ENCODE results near the gene GAD1. TPM values are rescaled to one million over a fixed set of nuclear protein-coding genes. Genes with fewer than 3 reads are reported as not detected.

Gene GAD1
- total and polyA plus RNA-seq, 2 of the 8 experiments (the other 6 are each of a cell fraction or from before 2014, with no cell fraction given) = 0.65 to 1.0 TPM

GRCh38 chr2:170842785-170843184, 26.1 kb downstream of the GAD1 start:
- no peak overlapping the region for H2BK15ac ChIP-seq (ENCODE audit: low read length)
- ChIA-PET POLR2A (ENCODE audit: partially characterized antibody) (no interaction called here), CTCF (ENCODE audit: partially characterized antibody) (interaction anchor here (0.6 to 9.4 kb wide), 5 partner anchors 14 to 1615 kb away, joined by 3 to 94 read pairs (median 3); partner anchors contain the start of gene GORASP2)
- H3K27me3 ChIP-seq (replicated peaks in 1 of 4; ENCODE audit: control insufficient read depth in 3 of 4, extremely low read depth in 1 of 4, insufficient read depth in 3 of 4, low read length in 3 of 4) = peaks cover 0 to 2% (median 0%) of the 10 kb centered on the region in 4 experiments; a peak in 1 of 7 replicates
- H3K79me1 ChIP-seq (ENCODE audit: low read depth, low read length) = no peaks in the 10 kb centered on the region
- DNase-seq (ENCODE audit: low read depth in 1 of 2, low spot score in 2 of 2) = no peak
- 89% methylated on average over 2 of the region's 2 CpGs; no CpG with 5 or more reads in 1 of the 2 experiments for WGBS, 2 experiments (ENCODE audit: extremely low coverage in 1 of 2, insufficient coverage in 1 of 2, insufficient read length in 1 of 2, insufficient replicate concordance in 2 of 2, low coverage in 1 of 2, low lambda C conversion rate in 2 of 2, missing lambda C conversion rate in 1 of 2)
- no peak overlapping the region for H3K4me3 ChIP-seq (ENCODE audit: extremely low read depth in 1 of 4, insufficient read depth in 2 of 4, low read depth in 3 of 4, low read length in 4 of 4)
- no peak overlapping the region for H4K5ac ChIP-seq (ENCODE audit: insufficient read length, low read depth, low read length)
- H3K36me3 ChIP-seq (ENCODE audit: control insufficient read depth in 2 of 4, insufficient read depth in 4 of 4, low read length in 3 of 4) = no peaks in the 10 kb centered on the region; a peak in 1 of 8 replicates
- no peaks in the 10 kb centered on the region for H3K4me1 ChIP-seq (replicated peaks in 1 of 4; ENCODE audit: control insufficient read depth in 3 of 4, insufficient read depth in 4 of 4, low read length in 3 of 4)
- H3K27ac ChIP-seq (ENCODE audit: low read depth, low read length) = no peak overlapping the region
- H3K18ac ChIP-seq (ENCODE audit: extremely low read depth, low read length) = no peak overlapping the region
- no peak overlapping the region for H2BK120ac ChIP-seq (replicated peaks; ENCODE audit: low read depth, low read length)
- FAIRE-seq = no peak
- no peak overlapping the region for H2AK5ac ChIP-seq (ENCODE audit: low read depth, low read length)
- H2BK5ac ChIP-seq (ENCODE audit: low read depth, low read length) = no peak overlapping the region
- no peak overlapping the region for H2AFZ ChIP-seq (ENCODE audit: low read length)
- H3K4me2 ChIP-seq (ENCODE audit: insufficient read depth in 1 of 2, low read depth in 2 of 2, low read length in 2 of 2) = no peak overlapping the region
- H4K91ac ChIP-seq (replicated peaks; ENCODE audit: insufficient read length, low read length) = no peak overlapping the region
- H3K9me3 ChIP-seq (ENCODE audit: insufficient read depth in 2 of 2, low read depth in 1 of 2, low read length in 1 of 2) = no peaks in the 10 kb centered on the region
- no peak overlapping the region for H4K8ac ChIP-seq (ENCODE audit: extremely low read depth, insufficient read depth, low read length)
- no peak overlapping the region for H2BK12ac ChIP-seq (ENCODE audit: low read depth, low read length)
- H3K9ac ChIP-seq (replicated peaks in 1 of 4; ENCODE audit: extremely low read depth in 1 of 4, low read depth in 3 of 4, low read length in 3 of 4) = no peak overlapping the region
- no peak overlapping the region for H3K23ac ChIP-seq (ENCODE audit: insufficient read length)
- TF ChIP-seq EP300 (IDR thresholded peaks at IDR 0.05; ENCODE audit: borderline replicate concordance in 1 of 2, low read depth in 2 of 2, low read length in 2 of 2) (no peak), SP2 (IDR thresholded peaks at IDR 0.05; ENCODE audit: low read length) (no peak), KDM1A (IDR thresholded peaks at IDR 0.05; ENCODE audit: borderline replicate concordance, low read length) (no peak), EGR1 (IDR thresholded peaks at IDR 0.05; ENCODE audit: borderline replicate concordance, low read depth, low read length) (no peak), CBX8 (IDR thresholded peaks at IDR 0.05; ENCODE audit: borderline replicate concordance, low read depth, low read length) (no peak), SUZ12 (IDR thresholded peaks at IDR 0.05; ENCODE audit: low read length) (no peak), SP4 (IDR thresholded peaks at IDR 0.05; ENCODE audit: low read length) (no peak), HDAC6 (IDR thresholded peaks at IDR 0.05; ENCODE audit: low read depth, low read length) (no peak), TCF12 (IDR thresholded peaks at IDR 0.05; ENCODE audit: low read depth, low read length) (no peak)
- no peak overlapping the region for H3K14ac ChIP-seq (ENCODE audit: insufficient read length)
- no peak overlapping the region for H3K4ac ChIP-seq (replicated peaks; ENCODE audit: insufficient read length, low read depth, low read length)
- H4K20me1 ChIP-seq (replicated peaks in 1 of 2; ENCODE audit: control insufficient read depth in 1 of 2, insufficient read depth in 2 of 2, low read length in 2 of 2) = no peaks in the 10 kb centered on the region
- H3K79me2 ChIP-seq (ENCODE audit: control insufficient read depth in 1 of 2, insufficient read depth in 2 of 2, low read length in 2 of 2) = no peaks in the 10 kb centered on the region
- no peak overlapping the region for H3K56ac ChIP-seq (replicated peaks; ENCODE audit: insufficient read length, low read depth, low read length)
- H2BK20ac ChIP-seq (ENCODE audit: low read length) = no peak overlapping the region
- H3K23me2 ChIP-seq (ENCODE audit: low read depth, low read length) = no peaks in the 10 kb centered on the region
